Subcutaneous adipose tissue (tissue), 4 donors: ENCODE measurements around the gene LYPD5. TPM values are rescaled to one million over a fixed set of nuclear protein-coding genes. Genes with fewer than 3 reads are reported as not detected.

Experiments used
- CTCF ChIP-seq: fragments of 450-650 bp; IDR thresholded peaks from one replicate; pipeline ENCODE4 v1.5.1; 2016; ENCODE audit warnings: low read depth, mild to moderate bottlenecking, control low read depth, antibody characterized with exemption, moderate library complexity
- total RNA-seq, 4 donors: library from RNA; depleted of rRNA; stranded (reverse); fragments of >200 nt; gene quantifications; one replicate each; pipeline ENCODE4 v1.1.0, GENCODE V29; 2016

The LYPD5 gene
- total RNA-seq, 4 donors from 2014 or later, result 0.22 to 0.94 (median 0.51) TPM; not detected in 1

- TF ChIP-seq CTCF, result no peak
These were observed 3.5 kb downstream of the LYPD5 start for GRCh38 chr19:43798546-43799409.

- no peak for TF ChIP-seq CTCF
These were observed 4.2 kb downstream of the LYPD5 start for GRCh38 chr19:43798026-43798545.

- TF ChIP-seq CTCF, result no peak
These were observed 4.7 kb downstream of the LYPD5 start for GRCh38 chr19:43797556-43797955.

GRCh38 chr19:43797118-43797517 is 5.1 kb downstream of the LYPD5 start:
- TF ChIP-seq CTCF, result no peak

GRCh38 chr19:43790587-43790986 is 11.7 kb downstream of the LYPD5 start:
- TF ChIP-seq CTCF, result no peak

- TF ChIP-seq CTCF, result no peak
These were observed 13.2 kb downstream of the LYPD5 start for GRCh38 chr19:43789029-43789428.

GRCh38 chr19:43786665-43787064 is 15.6 kb downstream of the LYPD5 start:
- TF ChIP-seq CTCF, result no peak
